HEK293 (cell line): Measurements from ENCODE around the gene LTV1.

Source experiments
- PRDM4 ChIP-seq: fragments of 450-650 bp; formaldehyde crosslinking; IDR thresholded peaks from 2 replicates; pipeline ENCODE4 v1.5.1; 2017; ENCODE audit warnings: missing biosample characterization, missing genetic modification characterization
- REPIN1 ChIP-seq: fragments of 450-650 bp; formaldehyde crosslinking; IDR thresholded peaks from 2 replicates; pipeline ENCODE4 v1.5.1; 2017; ENCODE audit warnings: missing biosample characterization, missing genetic modification characterization, low read depth
- ZBTB21 ChIP-seq: fragments of 450-650 bp; formaldehyde crosslinking; IDR thresholded peaks from 2 replicates; pipeline ENCODE4 v1.5.1; 2017; ENCODE audit warnings: missing biosample characterization, missing genetic modification characterization
- ZFP41 ChIP-seq: fragments of 450-650 bp; formaldehyde crosslinking; IDR thresholded peaks from 2 replicates; pipeline ENCODE4 v1.5.1; 2016; ENCODE audit warnings: missing biosample characterization, missing genetic modification characterization, borderline replicate concordance
- ZNF214 ChIP-seq: fragments of 450-650 bp; formaldehyde crosslinking; IDR thresholded peaks from 2 replicates; pipeline ENCODE4 v1.5.1; 2017; ENCODE audit warnings: missing biosample characterization, mild to moderate bottlenecking, missing genetic modification characterization, borderline replicate concordance
- ZNF302 ChIP-seq: fragments of 450-650 bp; formaldehyde crosslinking; IDR thresholded peaks from 2 replicates; pipeline ENCODE4 v1.5.1; 2016; ENCODE audit warnings: missing biosample characterization, missing genetic modification characterization, low read depth
- ZNF391 ChIP-seq: fragments of 450-650 bp; formaldehyde crosslinking; IDR thresholded peaks from 2 replicates; pipeline ENCODE4 v1.5.1; 2016; ENCODE audit warnings: low read depth, missing biosample characterization, missing genetic modification characterization, borderline replicate concordance
- ZNF501 ChIP-seq: fragments of 450-650 bp; formaldehyde crosslinking; IDR thresholded peaks from 2 replicates; pipeline ENCODE4 v1.5.1; 2016; ENCODE audit warnings: missing biosample characterization, missing genetic modification characterization
- ZNF664 ChIP-seq: fragments of 450-650 bp; formaldehyde crosslinking; IDR thresholded peaks from 2 replicates; pipeline ENCODE4 v1.5.1; 2016; ENCODE audit warnings: missing biosample characterization, missing genetic modification characterization
- TF ChIP-seq, protein P1 (sequence below): fragments of 450-650 bp; formaldehyde crosslinking; IDR thresholded peaks from 2 replicates; pipeline ENCODE4 v1.5.1; 2016; ENCODE audit warnings: missing biosample characterization, missing genetic modification characterization
- TF ChIP-seq, protein P2 (sequence below): fragments of 450-650 bp; formaldehyde crosslinking; IDR thresholded peaks from 2 replicates; pipeline ENCODE4 v1.5.1; 2016; ENCODE audit warnings: missing biosample characterization, missing genetic modification characterization
- TF ChIP-seq, protein P3 (sequence below): fragments of 450-650 bp; formaldehyde crosslinking; IDR thresholded peaks from 2 replicates; pipeline ENCODE4 v1.5.1; 2016; ENCODE audit warnings: missing biosample characterization, missing genetic modification characterization

DNA sequence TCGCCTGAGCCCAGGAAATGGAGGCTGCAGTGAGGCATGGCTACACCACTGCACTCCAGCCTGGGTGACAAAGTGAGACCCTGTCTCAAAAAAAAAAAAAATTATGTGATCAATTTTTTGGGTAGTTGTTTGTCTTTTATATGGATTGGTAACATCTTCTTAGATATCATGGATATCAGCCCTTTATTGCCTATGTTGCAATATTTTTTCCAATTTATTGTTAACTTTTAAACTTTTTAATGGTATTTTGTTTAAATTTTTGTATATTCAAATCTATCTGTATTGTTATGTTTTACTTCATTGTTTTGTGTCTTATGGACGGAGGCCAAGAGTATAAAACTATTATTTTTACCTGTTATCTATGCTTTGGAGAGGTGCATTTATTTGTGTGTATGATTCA, 32.4 kb upstream of the LTV1 start:
- TF ChIP-seq, protein P1, sequence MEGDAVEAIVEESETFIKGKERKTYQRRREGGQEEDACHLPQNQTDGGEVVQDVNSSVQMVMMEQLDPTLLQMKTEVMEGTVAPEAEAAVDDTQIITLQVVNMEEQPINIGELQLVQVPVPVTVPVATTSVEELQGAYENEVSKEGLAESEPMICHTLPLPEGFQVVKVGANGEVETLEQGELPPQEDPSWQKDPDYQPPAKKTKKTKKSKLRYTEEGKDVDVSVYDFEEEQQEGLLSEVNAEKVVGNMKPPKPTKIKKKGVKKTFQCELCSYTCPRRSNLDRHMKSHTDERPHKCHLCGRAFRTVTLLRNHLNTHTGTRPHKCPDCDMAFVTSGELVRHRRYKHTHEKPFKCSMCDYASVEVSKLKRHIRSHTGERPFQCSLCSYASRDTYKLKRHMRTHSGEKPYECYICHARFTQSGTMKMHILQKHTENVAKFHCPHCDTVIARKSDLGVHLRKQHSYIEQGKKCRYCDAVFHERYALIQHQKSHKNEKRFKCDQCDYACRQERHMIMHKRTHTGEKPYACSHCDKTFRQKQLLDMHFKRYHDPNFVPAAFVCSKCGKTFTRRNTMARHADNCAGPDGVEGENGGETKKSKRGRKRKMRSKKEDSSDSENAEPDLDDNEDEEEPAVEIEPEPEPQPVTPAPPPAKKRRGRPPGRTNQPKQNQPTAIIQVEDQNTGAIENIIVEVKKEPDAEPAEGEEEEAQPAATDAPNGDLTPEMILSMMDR, result no peak
- TF ChIP-seq ZNF214 (tag by site-specific recombination), result no peak
- TF ChIP-seq ZNF664 (tag by site-specific recombination), result no peak
- no peak for TF ChIP-seq PRDM4
- TF ChIP-seq ZBTB21 (tag by site-specific recombination), result no peak
- TF ChIP-seq, protein P2, sequence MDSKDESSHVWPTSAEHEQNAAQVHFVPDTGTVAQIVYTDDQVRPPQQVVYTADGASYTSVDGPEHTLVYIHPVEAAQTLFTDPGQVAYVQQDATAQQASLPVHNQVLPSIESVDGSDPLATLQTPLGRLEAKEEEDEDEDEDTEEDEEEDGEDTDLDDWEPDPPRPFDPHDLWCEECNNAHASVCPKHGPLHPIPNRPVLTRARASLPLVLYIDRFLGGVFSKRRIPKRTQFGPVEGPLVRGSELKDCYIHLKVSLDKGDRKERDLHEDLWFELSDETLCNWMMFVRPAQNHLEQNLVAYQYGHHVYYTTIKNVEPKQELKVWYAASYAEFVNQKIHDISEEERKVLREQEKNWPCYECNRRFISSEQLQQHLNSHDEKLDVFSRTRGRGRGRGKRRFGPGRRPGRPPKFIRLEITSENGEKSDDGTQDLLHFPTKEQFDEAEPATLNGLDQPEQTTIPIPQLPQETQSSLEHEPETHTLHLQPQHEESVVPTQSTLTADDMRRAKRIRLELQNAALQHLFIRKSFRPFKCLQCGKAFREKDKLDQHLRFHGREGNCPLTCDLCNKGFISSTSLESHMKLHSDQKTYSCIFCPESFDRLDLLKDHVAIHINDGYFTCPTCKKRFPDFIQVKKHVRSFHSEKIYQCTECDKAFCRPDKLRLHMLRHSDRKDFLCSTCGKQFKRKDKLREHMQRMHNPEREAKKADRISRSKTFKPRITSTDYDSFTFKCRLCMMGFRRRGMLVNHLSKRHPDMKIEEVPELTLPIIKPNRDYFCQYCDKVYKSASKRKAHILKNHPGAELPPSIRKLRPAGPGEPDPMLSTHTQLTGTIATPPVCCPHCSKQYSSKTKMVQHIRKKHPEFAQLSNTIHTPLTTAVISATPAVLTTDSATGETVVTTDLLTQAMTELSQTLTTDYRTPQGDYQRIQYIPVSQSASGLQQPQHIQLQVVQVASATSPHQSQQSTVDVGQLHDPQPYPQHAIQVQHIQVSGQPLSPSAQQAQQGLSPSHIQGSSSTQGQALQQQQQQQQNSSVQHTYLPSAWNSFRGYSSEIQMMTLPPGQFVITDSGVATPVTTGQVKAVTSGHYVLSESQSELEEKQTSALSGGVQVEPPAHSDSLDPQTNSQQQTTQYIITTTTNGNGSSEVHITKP, result no peak
- no peak for TF ChIP-seq ZNF302
- no peak for TF ChIP-seq REPIN1 (tag by site-specific recombination)
- TF ChIP-seq, protein P3, sequence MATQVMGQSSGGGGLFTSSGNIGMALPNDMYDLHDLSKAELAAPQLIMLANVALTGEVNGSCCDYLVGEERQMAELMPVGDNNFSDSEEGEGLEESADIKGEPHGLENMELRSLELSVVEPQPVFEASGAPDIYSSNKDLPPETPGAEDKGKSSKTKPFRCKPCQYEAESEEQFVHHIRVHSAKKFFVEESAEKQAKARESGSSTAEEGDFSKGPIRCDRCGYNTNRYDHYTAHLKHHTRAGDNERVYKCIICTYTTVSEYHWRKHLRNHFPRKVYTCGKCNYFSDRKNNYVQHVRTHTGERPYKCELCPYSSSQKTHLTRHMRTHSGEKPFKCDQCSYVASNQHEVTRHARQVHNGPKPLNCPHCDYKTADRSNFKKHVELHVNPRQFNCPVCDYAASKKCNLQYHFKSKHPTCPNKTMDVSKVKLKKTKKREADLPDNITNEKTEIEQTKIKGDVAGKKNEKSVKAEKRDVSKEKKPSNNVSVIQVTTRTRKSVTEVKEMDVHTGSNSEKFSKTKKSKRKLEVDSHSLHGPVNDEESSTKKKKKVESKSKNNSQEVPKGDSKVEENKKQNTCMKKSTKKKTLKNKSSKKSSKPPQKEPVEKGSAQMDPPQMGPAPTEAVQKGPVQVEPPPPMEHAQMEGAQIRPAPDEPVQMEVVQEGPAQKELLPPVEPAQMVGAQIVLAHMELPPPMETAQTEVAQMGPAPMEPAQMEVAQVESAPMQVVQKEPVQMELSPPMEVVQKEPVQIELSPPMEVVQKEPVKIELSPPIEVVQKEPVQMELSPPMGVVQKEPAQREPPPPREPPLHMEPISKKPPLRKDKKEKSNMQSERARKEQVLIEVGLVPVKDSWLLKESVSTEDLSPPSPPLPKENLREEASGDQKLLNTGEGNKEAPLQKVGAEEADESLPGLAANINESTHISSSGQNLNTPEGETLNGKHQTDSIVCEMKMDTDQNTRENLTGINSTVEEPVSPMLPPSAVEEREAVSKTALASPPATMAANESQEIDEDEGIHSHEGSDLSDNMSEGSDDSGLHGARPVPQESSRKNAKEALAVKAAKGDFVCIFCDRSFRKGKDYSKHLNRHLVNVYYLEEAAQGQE (tag by site-specific recombination), result no peak
- no peak for TF ChIP-seq ZNF501 (tag by site-specific recombination)
- no peak for TF ChIP-seq ZNF391 (tag by site-specific recombination)
- no peak for TF ChIP-seq ZFP41
